Loucy (cell line): ENCODE data around the gene GRM7.

Experiments
- EZH2phosphoT487 ChIP-seq: fragments of 200-600 bp; IDR thresholded peaks from 2 replicates; pipeline ENCODE4 v1.6.1; 2018; ENCODE audit warnings: antibody characterized with exemption, mild to moderate bottlenecking, moderate library complexity, borderline replicate concordance
- TF ChIP-seq, protein P1 (sequence below): fragments of 200-600 bp; sonication (generic); conservative IDR thresholded peaks from 2 replicates; pipeline ENCODE4 v1.5.1; 2014; ENCODE audit warnings: mild to moderate bottlenecking, antibody characterized with exemption, low read length

DNA sequence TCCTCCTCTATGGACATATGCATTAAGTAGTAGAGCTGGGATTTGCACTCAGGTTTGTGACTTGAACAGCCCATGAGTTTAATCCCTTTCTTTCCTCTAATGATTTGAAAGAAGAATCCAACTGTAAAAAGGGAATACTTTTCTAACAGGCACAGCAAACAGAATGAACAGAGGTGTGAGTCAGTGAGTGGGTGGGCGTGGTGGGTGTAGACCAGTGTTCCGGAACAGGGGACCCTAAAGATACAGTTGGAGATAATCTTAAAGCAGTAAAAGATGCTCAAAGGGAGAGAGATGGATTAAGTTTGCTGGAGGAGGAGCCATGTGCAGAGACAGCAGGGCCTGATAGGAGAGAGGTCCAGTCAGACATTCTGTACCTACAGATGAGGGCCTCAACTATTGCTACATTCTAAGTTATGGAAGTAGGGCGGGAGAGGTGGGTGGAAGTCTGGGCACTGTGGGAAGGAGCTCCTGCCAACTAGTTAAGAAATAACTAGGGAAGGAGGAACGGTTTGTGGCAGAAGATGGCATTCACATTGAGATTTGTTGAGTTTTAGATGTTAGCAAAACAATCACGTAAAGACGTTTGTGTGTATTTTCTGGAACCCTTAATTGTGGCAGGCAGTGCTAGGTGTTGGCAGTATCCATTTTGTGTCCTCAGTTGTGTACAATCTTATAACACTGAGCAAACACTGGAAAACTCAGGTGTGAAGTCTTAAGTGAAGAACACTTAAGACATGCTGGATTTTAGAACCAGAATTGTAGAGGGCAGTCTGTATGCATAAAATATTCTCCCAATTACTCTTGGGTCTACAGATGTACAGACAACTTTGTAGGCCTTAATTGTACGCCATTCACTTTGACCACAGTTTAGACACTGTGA lies 511.0 kb downstream of the GRM7 start:
- TF ChIP-seq, protein P1, sequence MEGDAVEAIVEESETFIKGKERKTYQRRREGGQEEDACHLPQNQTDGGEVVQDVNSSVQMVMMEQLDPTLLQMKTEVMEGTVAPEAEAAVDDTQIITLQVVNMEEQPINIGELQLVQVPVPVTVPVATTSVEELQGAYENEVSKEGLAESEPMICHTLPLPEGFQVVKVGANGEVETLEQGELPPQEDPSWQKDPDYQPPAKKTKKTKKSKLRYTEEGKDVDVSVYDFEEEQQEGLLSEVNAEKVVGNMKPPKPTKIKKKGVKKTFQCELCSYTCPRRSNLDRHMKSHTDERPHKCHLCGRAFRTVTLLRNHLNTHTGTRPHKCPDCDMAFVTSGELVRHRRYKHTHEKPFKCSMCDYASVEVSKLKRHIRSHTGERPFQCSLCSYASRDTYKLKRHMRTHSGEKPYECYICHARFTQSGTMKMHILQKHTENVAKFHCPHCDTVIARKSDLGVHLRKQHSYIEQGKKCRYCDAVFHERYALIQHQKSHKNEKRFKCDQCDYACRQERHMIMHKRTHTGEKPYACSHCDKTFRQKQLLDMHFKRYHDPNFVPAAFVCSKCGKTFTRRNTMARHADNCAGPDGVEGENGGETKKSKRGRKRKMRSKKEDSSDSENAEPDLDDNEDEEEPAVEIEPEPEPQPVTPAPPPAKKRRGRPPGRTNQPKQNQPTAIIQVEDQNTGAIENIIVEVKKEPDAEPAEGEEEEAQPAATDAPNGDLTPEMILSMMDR, result no peak
- TF ChIP-seq EZH2phosphoT487, result no peak
